HL-60 (cell line): ENCODE data around the gene EXOSC5.

ENCODE experiments used
- DNase-seq, 2 experiments: peaks; one replicate each; pipeline ENCODE4 v3.0.0-alpha.2; 2010 to 2020; ENCODE audit warnings: low read depth in 1 of 2, low spot score in 1 of 2
- H3K27ac ChIP-seq: fragments of 250-450 bp; sonication (Bioruptor Pico); replicated peaks from 2 replicates; pipeline ENCODE4 v1.5.1; 2020; ENCODE audit warnings: mild to moderate bottlenecking, moderate library complexity
- H3K27me3 ChIP-seq: fragments of 250-450 bp; sonication (Bioruptor Pico); 2 replicates; pipeline ENCODE4 v1.5.1; 2021; ENCODE audit warnings: mild to moderate bottlenecking, moderate library complexity; ENCODE audit not compliant: insufficient read depth, poor library complexity, severe bottlenecking
- H3K4me3 ChIP-seq: replicated peaks from 2 replicates; pipeline ENCODE4 v1.5.1; 2011; ENCODE audit warnings: mild to moderate bottlenecking, control low read depth, low read length; ENCODE audit not compliant: insufficient read depth
- GABPA ChIP-seq: IDR thresholded peaks from 2 replicates; pipeline ENCODE4 v1.6.1; 2012; ENCODE audit warnings: low read depth
- POLR2AphosphoS5 ChIP-seq: IDR thresholded peaks from 2 replicates; pipeline ENCODE4 v1.6.1; 2012; ENCODE audit warnings: low read depth
- SPI1 ChIP-seq: IDR thresholded peaks from 2 replicates; pipeline ENCODE4 v1.6.1; 2012; ENCODE audit warnings: low read depth, mild to moderate bottlenecking, borderline replicate concordance
- TF ChIP-seq, protein P1 (sequence below): IDR thresholded peaks from 2 replicates; pipeline ENCODE4 v1.6.1; 2012; ENCODE audit warnings: low read depth; ENCODE audit not compliant: insufficient replicate concordance
- TF ChIP-seq, protein P2 (sequence below): IDR thresholded peaks from one replicate; pipeline ENCODE4 v1.5.1; 2011; ENCODE audit warnings: low read length, control low read depth, inconsistent platforms; ENCODE audit not compliant: insufficient read depth

The EXOSC5 gene

GRCh38 chr19:41398050-41398418 lies 875 bp upstream of the EXOSC5 start:
- peak overlapping the region; percentile 79 for H3K4me3 ChIP-seq
- H3K27me3 ChIP-seq = no peaks in the 10 kb centered on the region
- no peak for TF ChIP-seq SPI1
- TF ChIP-seq, protein P1, sequence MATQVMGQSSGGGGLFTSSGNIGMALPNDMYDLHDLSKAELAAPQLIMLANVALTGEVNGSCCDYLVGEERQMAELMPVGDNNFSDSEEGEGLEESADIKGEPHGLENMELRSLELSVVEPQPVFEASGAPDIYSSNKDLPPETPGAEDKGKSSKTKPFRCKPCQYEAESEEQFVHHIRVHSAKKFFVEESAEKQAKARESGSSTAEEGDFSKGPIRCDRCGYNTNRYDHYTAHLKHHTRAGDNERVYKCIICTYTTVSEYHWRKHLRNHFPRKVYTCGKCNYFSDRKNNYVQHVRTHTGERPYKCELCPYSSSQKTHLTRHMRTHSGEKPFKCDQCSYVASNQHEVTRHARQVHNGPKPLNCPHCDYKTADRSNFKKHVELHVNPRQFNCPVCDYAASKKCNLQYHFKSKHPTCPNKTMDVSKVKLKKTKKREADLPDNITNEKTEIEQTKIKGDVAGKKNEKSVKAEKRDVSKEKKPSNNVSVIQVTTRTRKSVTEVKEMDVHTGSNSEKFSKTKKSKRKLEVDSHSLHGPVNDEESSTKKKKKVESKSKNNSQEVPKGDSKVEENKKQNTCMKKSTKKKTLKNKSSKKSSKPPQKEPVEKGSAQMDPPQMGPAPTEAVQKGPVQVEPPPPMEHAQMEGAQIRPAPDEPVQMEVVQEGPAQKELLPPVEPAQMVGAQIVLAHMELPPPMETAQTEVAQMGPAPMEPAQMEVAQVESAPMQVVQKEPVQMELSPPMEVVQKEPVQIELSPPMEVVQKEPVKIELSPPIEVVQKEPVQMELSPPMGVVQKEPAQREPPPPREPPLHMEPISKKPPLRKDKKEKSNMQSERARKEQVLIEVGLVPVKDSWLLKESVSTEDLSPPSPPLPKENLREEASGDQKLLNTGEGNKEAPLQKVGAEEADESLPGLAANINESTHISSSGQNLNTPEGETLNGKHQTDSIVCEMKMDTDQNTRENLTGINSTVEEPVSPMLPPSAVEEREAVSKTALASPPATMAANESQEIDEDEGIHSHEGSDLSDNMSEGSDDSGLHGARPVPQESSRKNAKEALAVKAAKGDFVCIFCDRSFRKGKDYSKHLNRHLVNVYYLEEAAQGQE = no peak
- TF ChIP-seq, protein P2, sequence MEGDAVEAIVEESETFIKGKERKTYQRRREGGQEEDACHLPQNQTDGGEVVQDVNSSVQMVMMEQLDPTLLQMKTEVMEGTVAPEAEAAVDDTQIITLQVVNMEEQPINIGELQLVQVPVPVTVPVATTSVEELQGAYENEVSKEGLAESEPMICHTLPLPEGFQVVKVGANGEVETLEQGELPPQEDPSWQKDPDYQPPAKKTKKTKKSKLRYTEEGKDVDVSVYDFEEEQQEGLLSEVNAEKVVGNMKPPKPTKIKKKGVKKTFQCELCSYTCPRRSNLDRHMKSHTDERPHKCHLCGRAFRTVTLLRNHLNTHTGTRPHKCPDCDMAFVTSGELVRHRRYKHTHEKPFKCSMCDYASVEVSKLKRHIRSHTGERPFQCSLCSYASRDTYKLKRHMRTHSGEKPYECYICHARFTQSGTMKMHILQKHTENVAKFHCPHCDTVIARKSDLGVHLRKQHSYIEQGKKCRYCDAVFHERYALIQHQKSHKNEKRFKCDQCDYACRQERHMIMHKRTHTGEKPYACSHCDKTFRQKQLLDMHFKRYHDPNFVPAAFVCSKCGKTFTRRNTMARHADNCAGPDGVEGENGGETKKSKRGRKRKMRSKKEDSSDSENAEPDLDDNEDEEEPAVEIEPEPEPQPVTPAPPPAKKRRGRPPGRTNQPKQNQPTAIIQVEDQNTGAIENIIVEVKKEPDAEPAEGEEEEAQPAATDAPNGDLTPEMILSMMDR = no peak
- TF ChIP-seq GABPA = no peak
- TF ChIP-seq POLR2AphosphoS5 = no peak
- no peak for DNase-seq
- peak overlapping the region; percentile 98 for H3K27ac ChIP-seq

DNA sequence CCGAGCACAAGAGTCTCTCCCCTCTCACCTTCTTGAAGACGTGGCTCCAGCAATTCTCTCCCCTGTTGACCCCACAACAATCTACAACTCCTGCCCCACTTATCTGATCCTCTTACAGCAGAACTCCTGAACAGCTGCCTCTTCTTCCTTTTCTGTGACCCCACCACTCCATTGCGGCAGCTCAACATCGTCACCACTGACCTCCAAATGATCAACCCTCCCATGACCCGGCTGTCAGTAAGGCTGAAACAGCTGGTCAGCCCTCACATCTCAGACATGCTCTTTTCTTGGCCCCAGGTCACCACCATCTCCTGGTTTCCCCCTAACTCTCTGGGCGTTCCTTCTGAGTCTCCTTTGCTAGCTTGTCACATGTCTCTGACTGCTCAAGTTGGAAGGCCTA lies 1.8 kb downstream of the EXOSC5 start:
- DNase-seq = no peak
- peak overlapping the region; percentile 69; the same call in 1 of the 2 replicates for H3K4me3 ChIP-seq
- TF ChIP-seq GABPA = no peak
- TF ChIP-seq, protein P2 = no peak
- TF ChIP-seq, protein P1 = no peak
- TF ChIP-seq POLR2AphosphoS5 = no peak
- TF ChIP-seq SPI1 = no peak
- H3K27ac ChIP-seq = no peak overlapping the region
- no peaks in the 10 kb centered on the region for H3K27me3 ChIP-seq

DNA sequence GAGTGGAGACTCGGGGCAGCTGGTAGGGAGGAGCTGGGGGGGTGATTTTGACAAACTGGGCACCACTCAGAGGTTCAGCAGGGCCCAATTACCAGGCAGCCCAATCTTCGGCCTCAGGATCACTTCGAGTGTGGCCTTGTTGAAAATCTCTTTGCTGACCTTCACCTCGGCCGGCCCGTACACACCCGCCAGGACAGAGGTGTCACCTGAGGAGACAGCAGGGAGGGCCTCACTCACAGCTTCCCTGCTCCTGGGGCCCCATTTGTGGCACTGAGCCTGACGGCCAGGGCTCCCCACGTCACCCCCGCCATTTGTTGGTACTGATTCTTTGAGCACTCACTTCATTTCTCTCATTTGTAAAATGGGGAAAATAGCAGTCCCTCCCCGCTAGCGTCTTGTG lies 4.4 kb downstream of the EXOSC5 start:
- DNase-seq = no peak
- Histone ChIP-seq H3K27ac (no peak overlapping the region), H3K27me3 (no peaks in the 10 kb centered on the region), H3K4me3 (no peak overlapping the region)
- TF ChIP-seq POLR2AphosphoS5 = no peak
- no peak for TF ChIP-seq SPI1
- no peak for TF ChIP-seq GABPA
- TF ChIP-seq, protein P2 = no peak
- TF ChIP-seq, protein P1 = no peak
